SHP77 treated with DMSO at 0.1 percent for 48 hours (cell line): ENCODE results near the gene APOL6.
A peak's percentile ranks its signal among the peaks of the same experiment; 100 is the strongest.

Experiments
- DNase-seq: peaks from one replicate; lab custom pipeline; 2025; lab: John Stamatoyannopoulos, UW

APOL6 gene

GRCh38 chr22:35648066-35649025 lies at the start of gene APOL6:
Gene APOL6 (plus strand): TSS chr22:35648446. CDS start chr22:35656426, 7,980 bp downstream.
- peak; percentile 28 for DNase-seq

GRCh38 chr22:35599364-35599763 lies 48.9 kb upstream of the APOL6 start:
- no peak for DNase-seq

- DNase-seq: no peak
Observed at GRCh38 chr22:35600476-35600875, 47.8 kb upstream of the APOL6 start.

GRCh38 chr22:35601013-35601580 lies 47.1 kb upstream of the APOL6 start:
- no peak for DNase-seq

GRCh38 chr22:35601743-35602615 lies 46.3 kb upstream of the APOL6 start:
- DNase-seq: no peak

GRCh38 chr22:35604621-35605368 lies 43.5 kb upstream of the APOL6 start:
- no peak for DNase-seq

GRCh38 chr22:35605369-35605680 lies 42.9 kb upstream of the APOL6 start:
- no peak for DNase-seq

- no peak for DNase-seq
Observed at GRCh38 chr22:35605851-35606481, 42.3 kb upstream of the APOL6 start.

GRCh38 chr22:35606916-35607315 lies 41.3 kb upstream of the APOL6 start:
- DNase-seq: no peak

- DNase-seq: no peak
Observed at GRCh38 chr22:35608088-35608487, 40.2 kb upstream of the APOL6 start.

GRCh38 chr22:35609261-35609660 lies 39.0 kb upstream of the APOL6 start:
- no peak for DNase-seq

GRCh38 chr22:35609761-35610160 lies 38.5 kb upstream of the APOL6 start:
- DNase-seq: no peak

- no peak for DNase-seq
Observed at GRCh38 chr22:35610741-35611140, 37.5 kb upstream of the APOL6 start.

- no peak for DNase-seq
Observed at GRCh38 chr22:35611200-35611890, 36.9 kb upstream of the APOL6 start.

- DNase-seq: no peak
Observed at GRCh38 chr22:35611891-35612576, 36.2 kb upstream of the APOL6 start.

- no peak for DNase-seq
Observed at GRCh38 chr22:35612903-35613302, 35.3 kb upstream of the APOL6 start.

- no peak for DNase-seq
Observed at GRCh38 chr22:35614404-35614803, 33.8 kb upstream of the APOL6 start.

- DNase-seq: no peak
Observed at GRCh38 chr22:35615156-35615555, 33.1 kb upstream of the APOL6 start.

GRCh38 chr22:35616043-35616442 lies 32.2 kb upstream of the APOL6 start:
- no peak for DNase-seq

GRCh38 chr22:35617137-35617755 lies 31.0 kb upstream of the APOL6 start, which contains the start of gene MB:
Gene MB (minus strand): TSS chr22:35617329. CDS start chr22:35617257, 72 bp downstream.
- DNase-seq: no peak
